Thyroid gland (tissue), 4 donors: ENCODE results near the gene HES4. TPM values are rescaled to one million over a fixed set of nuclear protein-coding genes. Genes with fewer than 3 reads are reported as not detected.

Experiments used
- DNase-seq, 2 donors: peaks; one replicate each; pipeline ENCODE4 v3.0.0-alpha.2; 2019
- H3K27ac ChIP-seq, 3 donors: fragments of 200-600 bp; sonication (generic); 1 replicate in 2 of 3; 2 replicates in 1 of 3; pipeline ENCODE4 v1.5.1; 2016 to 2019; ENCODE audit warnings: mild to moderate bottlenecking in 1 of 3, moderate library complexity in 1 of 3
- H3K27me3 ChIP-seq: fragments of 200-600 bp; sonication (generic); one replicate; pipeline ENCODE4 v1.5.1; 2019
- H3K36me3 ChIP-seq, 2 donors: fragments of 200-600 bp; sonication (generic); one replicate each; pipeline ENCODE4 v1.5.1; 2016 to 2019
- H3K4me1 ChIP-seq, 2 donors: fragments of 200-600 bp; sonication (generic); one replicate each; pipeline ENCODE4 v1.5.1; 2017 to 2019
- H3K4me3 ChIP-seq, 3 donors: fragments of 200-600 bp; sonication (generic); replicated peaks in 1 of 3; 1 replicate in 2 of 3; 2 replicates in 1 of 3; pipeline ENCODE4 v1.5.1; 2016; ENCODE audit warnings: mild to moderate bottlenecking in 1 of 3
- H3K9me3 ChIP-seq: fragments of 200-600 bp; sonication (generic); one replicate; pipeline ENCODE4 v1.5.1; 2017
- CTCF ChIP-seq, 6 experiments: fragments of 200-600 bp in 3 of 6; fragments of 450-650 bp in 3 of 6; sonication (generic) in 3 of 6; IDR thresholded peaks; one replicate each; pipeline ENCODE4 v1.5.1; 2016 to 2019; ENCODE audit warnings: antibody characterized with exemption in 6 of 6, mild to moderate bottlenecking in 2 of 6, inconsistent platforms in 1 of 6, moderate library complexity in 1 of 6
- POLR2A ChIP-seq, 2 donors: fragments of 450-650 bp; IDR thresholded peaks; one replicate each; pipeline ENCODE4 v1.6.1; 2017; ENCODE audit warnings: antibody characterized with exemption in 2 of 2, mild to moderate bottlenecking in 2 of 2, moderate library complexity in 1 of 2
- WGBS, 2 donors: methylation state at CpG; one replicate each; pipeline ENCODE4 v1.1.5; 2017; 5-methylcytosine and 5-hydroxymethylcytosine counted together
- intact Hi-C: fragments of 100-400 bp; cut with DNase I; formaldehyde crosslinking; loops from one replicate; pipeline ENCODE4 v1.15.1; 2023
- total RNA-seq, 4 donors: library from RNA; depleted of rRNA; stranded (reverse); fragments of >200 nt; gene quantifications; one replicate each; pipeline ENCODE4 v1.2.3, GENCODE V29; 2016

HES4 gene
- total RNA-seq, 4 donors from 2014 or later = 5.0 to 29.2 (median 18.6) TPM

GRCh38 chr1:974687-975328, 25.1 kb downstream of the HES4 start:
- intact Hi-C loops = loop anchor here (5.0 to 10.0 kb wide), 2 partner anchors 73 to 320 kb away; no protein-coding TSS in a partner anchor

GRCh38 chr1:974293-974640, 25.6 kb downstream of the HES4 start:
- H3K27me3 ChIP-seq = peaks cover 6% of the 10 kb centered on the region
- H3K36me3 ChIP-seq = no peaks in the 10 kb centered on the region
- intact Hi-C loops = loop anchor here (5.0 to 10.0 kb wide), 2 partner anchors 72 to 321 kb away; no protein-coding TSS in a partner anchor
- DNase-seq = no peak
- 73 to 96% methylated on average over 6 to 11 of the region's 11 CpGs for WGBS, 2 donors
- no peaks in the 10 kb centered on the region for H3K9me3 ChIP-seq
- no peak overlapping the region for H3K4me3 ChIP-seq
- no peak overlapping the region for H3K27ac ChIP-seq
- peaks cover 5 to 20% of the 10 kb centered on the region in 2 donors for H3K4me1 ChIP-seq
- TF ChIP-seq POLR2A (IDR thresholded peaks at IDR 0.05) (no peak), CTCF (IDR thresholded peaks at IDR 0.05) (no peak)

More at GRCh38 chr1:974687-975328, 25.1 kb downstream of the HES4 start:
- Histone ChIP-seq H3K27me3 (peaks cover 6% of the 10 kb centered on the region), H3K9me3 (no peaks in the 10 kb centered on the region), H3K4me1 (peaks cover 5 to 20% of the 10 kb centered on the region in 2 donors), H3K4me3 (no peak overlapping the region), H3K36me3 (no peaks in the 10 kb centered on the region), H3K27ac (no peak overlapping the region)
- no peak for TF ChIP-seq CTCF (IDR thresholded peaks at IDR 0.05)
- no peak for TF ChIP-seq POLR2A (IDR thresholded peaks at IDR 0.05)
- DNase-seq = no peak
- 74 to 76% methylated on average over 15 of the region's 17 CpGs for WGBS, 2 donors

- no peak overlapping the region for H3K4me3 ChIP-seq
Measured at GRCh38 chr1:973459-974292, 26.2 kb downstream of the HES4 start.

GRCh38 chr1:972726-973458, 27.0 kb downstream of the HES4 start:
- peaks cover 5 to 22% of the 10 kb centered on the region in 2 donors for H3K4me1 ChIP-seq
- DNase-seq = peak; percentile 63 to 66
- H3K27me3 ChIP-seq = peaks cover 6% of the 10 kb centered on the region
- H3K27ac ChIP-seq = no peak overlapping the region
- WGBS, 2 donors = 65 to 66% methylated on average over 15 to 20 of the region's 28 CpGs
- no peaks in the 10 kb centered on the region for H3K9me3 ChIP-seq
- intact Hi-C loops = loop anchor here (5.0 to 10.0 kb wide), 2 partner anchors 71 to 322 kb away; no protein-coding TSS in a partner anchor
- TF ChIP-seq CTCF (IDR thresholded peaks at IDR 0.05) (no peak), POLR2A (IDR thresholded peaks at IDR 0.05) (no peak)
- H3K36me3 ChIP-seq = no peaks in the 10 kb centered on the region
- H3K4me3 ChIP-seq = no peak overlapping the region

More at GRCh38 chr1:973459-974292, 26.2 kb downstream of the HES4 start:
- Histone ChIP-seq H3K27ac (no peak overlapping the region), H3K27me3 (peaks cover 6% of the 10 kb centered on the region), H3K4me1 (peaks cover 5 to 20% of the 10 kb centered on the region in 2 donors), H3K9me3 (no peaks in the 10 kb centered on the region), H3K36me3 (no peaks in the 10 kb centered on the region)
- intact Hi-C loops = loop anchor here (5.0 to 10.0 kb wide), 2 partner anchors 71 to 321 kb away; no protein-coding TSS in a partner anchor
- DNase-seq = no peak
- 86 to 89% methylated on average over 10 to 15 of the region's 28 CpGs for WGBS, 2 donors
- TF ChIP-seq CTCF (IDR thresholded peaks at IDR 0.05) (no peak), POLR2A (IDR thresholded peaks at IDR 0.05) (no peak)
